Body of pancreas (tissue), 4 donors: ENCODE results near the gene TOR3A.

Source experiments
- POLR2A ChIP-seq, 3 donors: fragments of 450-650 bp; IDR thresholded peaks; one replicate each; pipeline ENCODE4 v1.6.1; 2016; ENCODE audit warnings: antibody characterized with exemption in 3 of 3, mild to moderate bottlenecking in 2 of 3
- TF ChIP-seq, protein P1 (sequence below), 7 experiments: fragments of 450-650 bp in 4 of 7; fragments of 200-600 bp in 3 of 7; sonication (generic) in 3 of 7; IDR thresholded peaks; one replicate each; pipeline ENCODE4 v1.5.1; 2016 to 2019; ENCODE audit warnings: antibody characterized with exemption in 7 of 7

DNA sequence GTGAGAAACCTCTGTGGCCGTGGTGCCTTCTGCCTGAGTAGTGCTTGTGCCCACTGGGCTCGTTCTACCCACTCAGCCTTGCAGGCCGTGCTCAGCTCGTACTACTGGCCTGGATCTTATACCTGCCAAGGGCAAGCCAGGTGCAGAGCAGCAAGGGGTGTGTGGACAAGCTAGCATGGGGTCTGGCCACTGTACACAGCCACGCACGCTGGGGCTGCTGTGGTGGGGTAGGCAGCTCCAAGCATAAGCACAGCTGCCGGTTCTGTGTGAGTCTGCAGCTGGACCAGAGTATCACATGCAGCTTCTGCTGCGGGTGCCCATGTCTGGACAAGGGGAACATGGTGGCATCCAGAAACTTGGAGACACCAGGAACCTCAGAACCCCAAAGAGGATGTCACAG, 39.8 kb upstream of the TOR3A start:
- TF ChIP-seq, protein P1, sequence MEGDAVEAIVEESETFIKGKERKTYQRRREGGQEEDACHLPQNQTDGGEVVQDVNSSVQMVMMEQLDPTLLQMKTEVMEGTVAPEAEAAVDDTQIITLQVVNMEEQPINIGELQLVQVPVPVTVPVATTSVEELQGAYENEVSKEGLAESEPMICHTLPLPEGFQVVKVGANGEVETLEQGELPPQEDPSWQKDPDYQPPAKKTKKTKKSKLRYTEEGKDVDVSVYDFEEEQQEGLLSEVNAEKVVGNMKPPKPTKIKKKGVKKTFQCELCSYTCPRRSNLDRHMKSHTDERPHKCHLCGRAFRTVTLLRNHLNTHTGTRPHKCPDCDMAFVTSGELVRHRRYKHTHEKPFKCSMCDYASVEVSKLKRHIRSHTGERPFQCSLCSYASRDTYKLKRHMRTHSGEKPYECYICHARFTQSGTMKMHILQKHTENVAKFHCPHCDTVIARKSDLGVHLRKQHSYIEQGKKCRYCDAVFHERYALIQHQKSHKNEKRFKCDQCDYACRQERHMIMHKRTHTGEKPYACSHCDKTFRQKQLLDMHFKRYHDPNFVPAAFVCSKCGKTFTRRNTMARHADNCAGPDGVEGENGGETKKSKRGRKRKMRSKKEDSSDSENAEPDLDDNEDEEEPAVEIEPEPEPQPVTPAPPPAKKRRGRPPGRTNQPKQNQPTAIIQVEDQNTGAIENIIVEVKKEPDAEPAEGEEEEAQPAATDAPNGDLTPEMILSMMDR (IDR thresholded peaks at IDR 0.05) = no peak
- no peak for TF ChIP-seq POLR2A (IDR thresholded peaks at IDR 0.05)
